DMS114 treated with DMSO at 0.1 percent for 48 hours (cell line): ENCODE results near the gene CFAP107.
"Not testable (repeated sequence)": the region's sequence is repeated elsewhere in the genome, so short reads cannot be mapped to it uniquely, and the experiment has no call there.

Experiments
- DNase-seq: peaks from one replicate; lab custom pipeline; 2025; ENCODE audit not compliant: unreplicated experiment; lab: John Stamatoyannopoulos, UW

The CFAP107 gene

GRCh38 chr1:12745992-12746323 is at the start of gene CFAP107:
TSS of gene CFAP107 (plus strand) at chr1:12746200. CDS start at chr1:12746431, 231 bp downstream.
- no peak for DNase-seq

- DNase-seq: no peak
Measured at GRCh38 chr1:12696658-12697057, 49.3 kb upstream of the CFAP107 start.

GRCh38 chr1:12697397-12697796 is 48.6 kb upstream of the CFAP107 start:
- no peak for DNase-seq

- DNase-seq: no peak
Measured at GRCh38 chr1:12703821-12704451, 42.1 kb upstream of the CFAP107 start.

- no peak for DNase-seq
Measured at GRCh38 chr1:12706061-12706460, 39.9 kb upstream of the CFAP107 start.

GRCh38 chr1:12708396-12709090 is 37.5 kb upstream of the CFAP107 start:
- no peak for DNase-seq

- no peak for DNase-seq
Measured at GRCh38 chr1:12709091-12709491, 36.9 kb upstream of the CFAP107 start.

GRCh38 chr1:12709696-12710095 is 36.3 kb upstream of the CFAP107 start:
- DNase-seq: no peak

- DNase-seq: no peak
Measured at GRCh38 chr1:12711536-12711935, 34.5 kb upstream of the CFAP107 start.

GRCh38 chr1:12712076-12712475 is 33.9 kb upstream of the CFAP107 start:
- no peak for DNase-seq

- DNase-seq: no peak
Measured at GRCh38 chr1:12712929-12713328, 33.1 kb upstream of the CFAP107 start.

GRCh38 chr1:12713651-12714050 is 32.3 kb upstream of the CFAP107 start:
- not testable (repeated sequence) for DNase-seq

GRCh38 chr1:12714710-12715475 is 31.1 kb upstream of the CFAP107 start:
- no peak for DNase-seq

GRCh38 chr1:12715896-12716437 is 30.0 kb upstream of the CFAP107 start, which contains the start of gene AADACL3:
TSS of gene AADACL3 (plus strand) at chr1:12716110. CDS start at chr1:12716177, 67 bp downstream.
- no peak for DNase-seq

GRCh38 chr1:12717301-12717838 is 28.6 kb upstream of the CFAP107 start:
- DNase-seq: no peak

- DNase-seq: no peak
Measured at GRCh38 chr1:12722626-12723025, 23.4 kb upstream of the CFAP107 start.

GRCh38 chr1:12728391-12728790 is 17.6 kb upstream of the CFAP107 start:
- DNase-seq: no peak

GRCh38 chr1:12730156-12730555 is 15.8 kb upstream of the CFAP107 start:
- no peak for DNase-seq

GRCh38 chr1:12731084-12731483 is 14.9 kb upstream of the CFAP107 start:
- not testable (repeated sequence) for DNase-seq

GRCh38 chr1:12734651-12735050 is 11.3 kb upstream of the CFAP107 start:
- DNase-seq: no peak

- DNase-seq: no peak
Measured at GRCh38 chr1:12738934-12739333, 7.1 kb upstream of the CFAP107 start.
